Measurements from ENCODE around the gene MBD3L4. TPM values are rescaled to one million over a fixed set of nuclear protein-coding genes. Genes with fewer than 3 reads are reported as not detected.
"Not testable (repeated sequence)": the region's sequence is repeated elsewhere in the genome, so short reads cannot be mapped to it uniquely, and the experiment has no call there.

MBD3L4 gene
- total RNA-seq, 1 experiment from 2014 or later: not detected

DNA sequence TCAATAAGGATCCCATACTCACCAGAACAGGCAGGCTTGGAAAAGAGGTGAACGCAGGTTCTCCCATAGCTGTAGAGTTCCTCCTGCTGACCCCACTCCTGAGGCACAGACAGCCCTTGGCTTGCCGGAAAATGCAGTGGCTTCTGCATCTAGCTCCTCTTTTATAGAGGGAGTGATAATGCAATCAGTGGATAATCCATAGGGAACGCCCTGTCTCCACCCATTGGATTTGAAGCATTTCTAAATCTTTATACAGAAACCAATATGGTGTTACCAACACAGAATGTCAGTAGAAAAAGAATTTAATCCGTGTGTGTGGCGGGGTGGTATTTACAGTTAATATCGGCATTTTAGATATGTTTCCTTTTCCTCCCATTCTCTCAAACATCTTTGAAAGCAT, 18.6 kb downstream of the MBD3L4 start, which contains the start of gene MBD3L2B:
MBD3L2B (minus strand) TSS at position 101 of the 400 bp plus-strand sequence; CDS start at position 67, 34 bp downstream.
- H3K27ac ChIP-seq (ENCODE audit: low read length); H3K9me2 ChIP-seq (replicated peaks; ENCODE audit: insufficient read depth, low read length); H3K4me1 ChIP-seq (ENCODE audit: low read length); H3K9ac ChIP-seq (ENCODE audit: low read length); H3K4me3 ChIP-seq (ENCODE audit: low read length); H3K36me3 ChIP-seq (ENCODE audit: insufficient read depth, low read length); H3K79me2 ChIP-seq (ENCODE audit: low read length); H3K4me2 ChIP-seq (ENCODE audit: low read depth, low read length, poor library complexity, severe bottlenecking); H2AFZ ChIP-seq (ENCODE audit: low read length); H4K20me1 ChIP-seq (ENCODE audit: insufficient read depth, low read depth, low read length); DNase-seq; H3K9me3 ChIP-seq (ENCODE audit: low read length); H3K27me3 ChIP-seq (ENCODE audit: low read length): not testable (repeated sequence)

DNA sequence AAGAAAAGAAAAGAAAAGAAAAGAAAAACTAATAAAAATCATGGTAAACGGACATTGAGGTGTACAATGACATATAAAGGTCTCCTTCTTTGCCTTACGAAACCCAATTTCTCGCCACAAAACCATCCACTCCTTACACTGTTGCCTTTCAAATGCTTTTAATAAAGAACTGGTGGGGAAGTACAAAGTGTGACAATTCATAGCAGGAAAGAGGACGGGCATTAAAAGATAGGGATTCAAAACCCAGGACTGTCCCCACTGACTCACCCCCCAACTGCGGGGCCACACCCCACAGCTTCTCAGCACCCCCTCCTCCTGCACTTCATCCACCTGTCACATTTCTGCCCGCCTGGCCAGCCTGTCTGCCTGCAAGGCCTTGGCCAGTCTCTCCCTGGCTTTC, 21.2 kb downstream of the MBD3L4 start:
- H3K9me3 ChIP-seq (ENCODE audit: low read length): no peaks in the 10 kb centered on the region
- no peaks in the 10 kb centered on the region for H3K9me2 ChIP-seq (replicated peaks; ENCODE audit: insufficient read depth, low read length)
- no peak for DNase-seq
- no peak overlapping the region for H3K9ac ChIP-seq (ENCODE audit: low read length)
- no peak overlapping the region for H3K4me3 ChIP-seq (ENCODE audit: low read length)
- no peaks in the 10 kb centered on the region for H3K79me2 ChIP-seq (ENCODE audit: low read length)
- H3K4me2 ChIP-seq (ENCODE audit: low read depth, low read length, poor library complexity, severe bottlenecking): no peak overlapping the region
- H3K4me1 ChIP-seq (ENCODE audit: low read length): no peaks in the 10 kb centered on the region
- H2AFZ ChIP-seq (ENCODE audit: low read length): no peak overlapping the region
- H4K20me1 ChIP-seq (ENCODE audit: insufficient read depth, low read depth, low read length): no peaks in the 10 kb centered on the region
- no peaks in the 10 kb centered on the region for H3K36me3 ChIP-seq (ENCODE audit: insufficient read depth, low read length)
- H3K27me3 ChIP-seq (ENCODE audit: low read length): no peaks in the 10 kb centered on the region
- no peak overlapping the region for H3K27ac ChIP-seq (ENCODE audit: low read length)

DNA sequence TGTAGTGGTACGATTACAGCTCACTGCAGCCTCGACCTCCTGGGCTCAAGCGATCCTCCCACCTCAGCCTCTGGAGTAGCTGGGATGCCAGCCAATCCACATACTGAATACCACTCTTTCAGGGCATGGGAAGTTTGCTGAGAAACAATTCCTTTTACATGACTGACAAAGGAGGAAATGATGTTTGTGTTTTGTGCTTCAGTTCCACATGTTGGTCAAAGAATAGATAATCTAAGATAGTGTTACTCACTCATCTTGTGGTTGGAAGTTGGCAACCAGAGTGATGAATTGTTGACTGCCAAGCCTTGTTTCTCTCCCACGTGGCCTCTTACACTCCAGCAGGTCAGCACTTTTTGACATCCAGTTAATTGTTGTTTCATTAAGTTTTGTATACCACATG, 26.3 kb downstream of the MBD3L4 start:
- H2AFZ ChIP-seq (ENCODE audit: low read length): no peak overlapping the region
- no peak for DNase-seq
- no peaks in the 10 kb centered on the region for H3K9me2 ChIP-seq (replicated peaks; ENCODE audit: insufficient read depth, low read length)
- no peaks in the 10 kb centered on the region for H3K27me3 ChIP-seq (ENCODE audit: low read length)
- no peak overlapping the region for H3K27ac ChIP-seq (ENCODE audit: low read length)
- no peaks in the 10 kb centered on the region for H3K79me2 ChIP-seq (ENCODE audit: low read length)
- no peaks in the 10 kb centered on the region for H3K36me3 ChIP-seq (ENCODE audit: insufficient read depth, low read length)
- no peak overlapping the region for H3K9ac ChIP-seq (ENCODE audit: low read length)
- H3K9me3 ChIP-seq (ENCODE audit: low read length): no peaks in the 10 kb centered on the region
- H3K4me1 ChIP-seq (ENCODE audit: low read length): no peaks in the 10 kb centered on the region
- no peaks in the 10 kb centered on the region for H4K20me1 ChIP-seq (ENCODE audit: insufficient read depth, low read depth, low read length)
- H3K4me2 ChIP-seq (ENCODE audit: low read depth, low read length, poor library complexity, severe bottlenecking): no peak overlapping the region
- H3K4me3 ChIP-seq (ENCODE audit: low read length): no peak overlapping the region

DNA sequence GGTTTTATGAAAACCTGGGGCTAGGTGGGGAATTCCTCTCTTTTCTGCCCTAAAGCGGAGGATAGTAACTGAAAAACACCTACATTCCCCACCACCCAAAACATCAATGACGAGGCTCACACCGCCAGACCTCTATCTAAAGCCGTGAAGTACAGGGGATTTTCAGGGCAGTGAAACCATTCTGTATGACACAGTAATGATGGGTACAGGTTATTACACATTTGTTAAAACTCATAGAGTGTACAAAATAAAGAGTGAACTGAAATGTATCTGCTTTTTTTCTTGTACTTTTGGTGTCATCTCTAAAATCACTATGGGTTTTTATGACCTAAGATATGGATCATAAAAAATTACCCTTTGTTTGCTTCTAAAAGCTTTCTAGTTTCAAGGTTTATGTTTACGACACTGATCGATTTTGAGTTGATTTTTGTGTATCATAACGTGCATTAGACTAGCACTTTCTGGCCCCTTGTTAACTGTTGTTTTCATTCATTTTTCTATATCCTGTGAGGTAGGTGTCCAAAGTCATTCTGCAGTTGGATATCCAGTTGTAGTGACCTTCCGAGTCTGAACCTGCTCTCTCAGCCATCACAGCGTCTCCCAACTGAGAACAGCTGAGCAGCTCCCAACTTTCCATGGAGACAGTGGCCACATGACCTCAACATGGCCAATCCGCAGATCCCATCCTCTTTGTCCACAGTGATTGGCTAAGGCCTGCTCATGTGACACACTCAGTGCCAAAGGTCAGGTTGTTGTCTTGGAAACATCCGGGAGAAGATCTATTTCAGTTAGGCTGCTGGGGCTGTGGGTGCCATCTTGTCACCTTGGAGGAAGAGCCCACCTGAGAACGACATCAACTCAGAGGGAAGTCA, 29.0 kb downstream of the MBD3L4 start:
- H3K27ac ChIP-seq (ENCODE audit: low read length): no peak overlapping the region
- H3K4me3 ChIP-seq (ENCODE audit: low read length): no peak overlapping the region
- DNase-seq: no peak
- no peaks in the 10 kb centered on the region for H4K20me1 ChIP-seq (ENCODE audit: insufficient read depth, low read depth, low read length)
- H3K79me2 ChIP-seq (ENCODE audit: low read length): no peaks in the 10 kb centered on the region
- no peaks in the 10 kb centered on the region for H3K36me3 ChIP-seq (ENCODE audit: insufficient read depth, low read length)
- no peaks in the 10 kb centered on the region for H3K9me2 ChIP-seq (replicated peaks; ENCODE audit: insufficient read depth, low read length)
- no peaks in the 10 kb centered on the region for H3K4me1 ChIP-seq (ENCODE audit: low read length)
- H2AFZ ChIP-seq (ENCODE audit: low read length): no peak overlapping the region
- no peaks in the 10 kb centered on the region for H3K27me3 ChIP-seq (ENCODE audit: low read length)
- no peak overlapping the region for H3K9ac ChIP-seq (ENCODE audit: low read length)
- no peak overlapping the region for H3K4me2 ChIP-seq (ENCODE audit: low read depth, low read length, poor library complexity, severe bottlenecking)
- no peaks in the 10 kb centered on the region for H3K9me3 ChIP-seq (ENCODE audit: low read length)

DNA sequence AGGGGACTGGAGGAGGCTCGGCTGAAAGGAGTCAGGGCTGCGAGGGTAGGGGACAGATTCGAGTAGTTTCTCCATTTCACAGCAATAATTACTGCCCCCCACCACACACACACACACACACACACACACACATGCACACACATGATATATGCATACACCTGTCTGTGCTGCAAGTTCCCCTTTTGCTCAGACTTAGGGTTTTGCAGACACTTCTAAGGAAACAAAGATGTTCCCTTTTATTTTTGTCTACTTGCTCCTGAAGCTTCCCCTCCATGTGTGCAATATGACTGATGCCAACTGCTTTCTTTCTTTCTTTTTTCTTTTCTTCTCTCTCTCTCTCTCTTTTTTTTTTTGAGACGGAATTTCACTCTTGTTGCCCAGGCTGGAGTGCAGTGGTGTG, 32.1 kb downstream of the MBD3L4 start:
- no peak for DNase-seq
- H3K4me2 ChIP-seq (ENCODE audit: low read depth, low read length, poor library complexity, severe bottlenecking): no peak overlapping the region
- no peaks in the 10 kb centered on the region for H3K9me3 ChIP-seq (ENCODE audit: low read length)
- H3K4me3 ChIP-seq (ENCODE audit: low read length): no peak overlapping the region
- no peaks in the 10 kb centered on the region for H3K79me2 ChIP-seq (ENCODE audit: low read length)
- no peaks in the 10 kb centered on the region for H3K9me2 ChIP-seq (replicated peaks; ENCODE audit: insufficient read depth, low read length)
- H2AFZ ChIP-seq (ENCODE audit: low read length): no peak overlapping the region
- H3K4me1 ChIP-seq (ENCODE audit: low read length): no peaks in the 10 kb centered on the region
- no peak overlapping the region for H3K9ac ChIP-seq (ENCODE audit: low read length)
- H4K20me1 ChIP-seq (ENCODE audit: insufficient read depth, low read depth, low read length): no peaks in the 10 kb centered on the region
- no peaks in the 10 kb centered on the region for H3K27me3 ChIP-seq (ENCODE audit: low read length)
- no peak overlapping the region for H3K27ac ChIP-seq (ENCODE audit: low read length)
- H3K36me3 ChIP-seq (ENCODE audit: insufficient read depth, low read length): no peaks in the 10 kb centered on the region

DNA sequence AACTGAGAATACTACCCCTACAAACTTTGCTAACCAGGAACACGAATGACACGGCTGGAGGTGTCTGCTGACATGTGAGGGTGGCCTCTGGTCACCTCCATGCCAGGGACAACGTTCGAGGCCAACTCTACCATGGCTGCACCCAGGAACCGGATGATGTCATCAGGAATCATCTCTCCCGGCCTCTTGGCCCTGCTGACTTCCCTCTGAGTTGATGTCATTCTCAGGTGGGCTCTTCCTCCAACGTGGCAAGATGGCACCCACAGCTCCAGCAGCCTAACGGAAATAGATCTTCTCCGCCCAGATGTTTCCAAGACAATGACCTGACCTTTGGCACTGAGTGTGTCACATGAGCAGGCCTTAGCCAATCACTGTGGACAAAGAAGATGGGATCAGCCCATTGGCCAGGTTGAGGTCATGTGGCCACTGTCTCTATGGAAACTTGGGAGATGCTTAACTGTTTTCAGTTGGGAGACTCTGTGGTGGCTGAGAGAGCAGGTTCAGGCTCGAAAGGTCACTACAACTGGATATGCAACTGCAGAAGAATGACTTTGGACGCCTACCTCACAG, 33.8 kb downstream of the MBD3L4 start:
- H3K4me3 ChIP-seq (ENCODE audit: low read length): no peak overlapping the region
- H3K9me3 ChIP-seq (ENCODE audit: low read length): no peaks in the 10 kb centered on the region
- H3K4me2 ChIP-seq (ENCODE audit: low read depth, low read length, poor library complexity, severe bottlenecking): no peak overlapping the region
- no peaks in the 10 kb centered on the region for H3K9me2 ChIP-seq (replicated peaks; ENCODE audit: insufficient read depth, low read length)
- peak overlapping the region; percentile 50; the same call in 1 of the 2 replicates for H2AFZ ChIP-seq (ENCODE audit: low read length)
- no peaks in the 10 kb centered on the region for H3K4me1 ChIP-seq (ENCODE audit: low read length)
- H3K36me3 ChIP-seq (ENCODE audit: insufficient read depth, low read length): no peaks in the 10 kb centered on the region
- H4K20me1 ChIP-seq (ENCODE audit: insufficient read depth, low read depth, low read length): no peaks in the 10 kb centered on the region
- H3K27me3 ChIP-seq (ENCODE audit: low read length): no peaks in the 10 kb centered on the region
- no peak overlapping the region for H3K27ac ChIP-seq (ENCODE audit: low read length)
- H3K79me2 ChIP-seq (ENCODE audit: low read length): no peaks in the 10 kb centered on the region
- DNase-seq: peak; percentile 64
- no peak overlapping the region for H3K9ac ChIP-seq (ENCODE audit: low read length)

DNA sequence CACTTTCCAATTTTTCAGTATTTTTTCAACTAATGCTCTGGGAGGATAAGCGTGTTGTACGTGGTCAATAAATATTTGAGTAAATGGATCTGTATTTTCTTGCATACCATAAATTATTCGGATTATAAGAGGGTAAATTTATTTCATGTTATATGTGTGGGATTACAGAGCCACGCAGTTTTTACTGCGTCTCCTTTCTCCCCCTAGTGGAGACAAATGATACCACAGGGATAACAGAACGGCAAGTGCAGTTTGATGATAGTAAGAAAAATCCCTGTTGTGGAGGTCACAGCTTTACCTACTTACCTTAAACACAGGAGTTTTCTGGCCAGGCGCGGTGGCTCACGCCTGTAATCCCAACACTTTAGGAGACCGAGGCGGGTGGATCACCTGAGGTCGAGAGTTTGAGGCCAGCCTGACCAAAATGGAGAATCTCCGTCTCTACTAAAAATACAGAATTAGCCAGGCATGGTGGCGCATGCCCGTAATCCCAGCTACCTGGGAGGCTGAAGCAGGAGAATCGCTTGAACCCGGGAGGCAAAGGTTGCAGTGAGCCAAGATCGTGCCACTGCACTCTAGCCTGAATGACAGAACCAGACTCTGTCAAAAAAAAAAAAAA, 35.6 kb downstream of the MBD3L4 start:
- Histone ChIP-seq H3K4me3 (ENCODE audit: low read length) (no peak overlapping the region), H3K27ac (ENCODE audit: low read length) (no peak overlapping the region), H3K79me2 (ENCODE audit: low read length) (no peaks in the 10 kb centered on the region), H3K27me3 (ENCODE audit: low read length) (no peaks in the 10 kb centered on the region), H3K36me3 (ENCODE audit: insufficient read depth, low read length) (no peaks in the 10 kb centered on the region), H3K9me2 (replicated peaks; ENCODE audit: insufficient read depth, low read length) (no peaks in the 10 kb centered on the region), H4K20me1 (ENCODE audit: insufficient read depth, low read depth, low read length) (no peaks in the 10 kb centered on the region), H3K4me2 (ENCODE audit: low read depth, low read length, poor library complexity, severe bottlenecking) (no peak overlapping the region), H3K9ac (ENCODE audit: low read length) (no peak overlapping the region), H3K4me1 (ENCODE audit: low read length) (no peaks in the 10 kb centered on the region), H2AFZ (ENCODE audit: low read length) (no peak overlapping the region), H3K9me3 (ENCODE audit: low read length) (no peaks in the 10 kb centered on the region)
- DNase-seq: peak; percentile 69

DNA sequence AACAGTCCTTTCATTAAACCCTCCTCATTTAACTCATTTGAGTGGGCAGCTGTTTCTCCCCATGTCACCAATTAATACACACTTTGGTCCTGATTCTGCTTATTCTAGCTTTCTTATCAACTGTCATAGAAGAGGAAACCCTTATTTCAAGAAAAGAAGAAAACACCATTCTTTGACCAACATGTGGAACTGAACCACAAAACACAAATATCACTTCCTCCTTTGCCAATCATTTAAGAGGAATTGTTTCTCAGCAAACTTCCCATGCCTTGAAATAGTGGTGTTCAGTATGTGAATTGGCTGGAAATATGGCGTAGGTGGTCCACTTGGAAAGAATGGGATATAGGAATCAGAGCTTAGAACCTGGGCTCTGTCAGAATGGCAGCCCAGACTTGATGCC, 39.2 kb downstream of the MBD3L4 start:
- no peaks in the 10 kb centered on the region for H3K4me1 ChIP-seq (ENCODE audit: low read length)
- no peaks in the 10 kb centered on the region for H3K36me3 ChIP-seq (ENCODE audit: insufficient read depth, low read length)
- no peak overlapping the region for H3K4me3 ChIP-seq (ENCODE audit: low read length)
- H3K27ac ChIP-seq (ENCODE audit: low read length): no peak overlapping the region
- H4K20me1 ChIP-seq (ENCODE audit: insufficient read depth, low read depth, low read length): no peaks in the 10 kb centered on the region
- no peaks in the 10 kb centered on the region for H3K79me2 ChIP-seq (ENCODE audit: low read length)
- no peaks in the 10 kb centered on the region for H3K27me3 ChIP-seq (ENCODE audit: low read length)
- no peak overlapping the region for H3K9ac ChIP-seq (ENCODE audit: low read length)
- no peak overlapping the region for H3K4me2 ChIP-seq (ENCODE audit: low read depth, low read length, poor library complexity, severe bottlenecking)
- no peaks in the 10 kb centered on the region for H3K9me2 ChIP-seq (replicated peaks; ENCODE audit: insufficient read depth, low read length)
- no peak for DNase-seq
- no peaks in the 10 kb centered on the region for H3K9me3 ChIP-seq (ENCODE audit: low read length)
- no peak overlapping the region for H2AFZ ChIP-seq (ENCODE audit: low read length)

Data from Karpas-422 (cell line).